IMR-90 (cell line): ENCODE results near the gene ZNF609. TPM values are rescaled to one million over a fixed set of nuclear protein-coding genes. Genes with fewer than 3 reads are reported as not detected.

Source experiments
- ATAC-seq: fragments of 200-7000 bp; cut with Tn5 transposase; 2 replicates; pipeline ENCODE4 v1.9.1; 2020; ENCODE audit warnings: low read depth, mild to moderate bottlenecking, moderate library complexity
- BruUV-seq: library from RNA; stranded (reverse); fragments of 400-500 nt; replicated peaks from 2 replicates; lab custom pipeline; 2021; lab: Mats Ljungman, UMichigan
- CTCF ChIA-PET: fragments of 300-600 bp; formaldehyde crosslinking; extraction: SDS; loops from one replicate; lab custom pipeline; 2021; ENCODE audit warnings: antibody characterized with exemption; lab: Yijun Ruan, JAX
- POLR2A ChIA-PET: fragments of 300-600 bp; sonication (Branson Sonifier 250); formaldehyde crosslinking; loops from one replicate; lab custom pipeline; 2022; ENCODE audit warnings: antibody characterized with exemption; ENCODE audit not compliant: unreplicated experiment; lab: Charles Lee
- DNase-seq: peaks from one replicate; pipeline ENCODE4 v3.0.0; 2013
- H2AFZ ChIP-seq: replicated peaks from 2 replicates; pipeline ENCODE3; 2013; ENCODE audit warnings: low read length, mild to moderate bottlenecking; ENCODE audit not compliant: poor library complexity
- H2AK5ac ChIP-seq: 2 replicates; pipeline ENCODE4 v1.6.1; 2013; ENCODE audit warnings: low read depth, low read length, inconsistent platforms
- H2AK9ac ChIP-seq: replicated peaks from 2 replicates; pipeline ENCODE3; 2013; ENCODE audit warnings: mild to moderate bottlenecking, low read depth, low read length, moderate library complexity; ENCODE audit not compliant: poor library complexity
- H2BK120ac ChIP-seq: 2 replicates; pipeline ENCODE4 v1.6.1; 2013; ENCODE audit warnings: low read depth, low read length, inconsistent platforms
- H2BK15ac ChIP-seq: 3 replicates; pipeline ENCODE4 v1.6.1; 2013; ENCODE audit warnings: low read depth, low read length, inconsistent platforms
- H2BK20ac ChIP-seq: 2 replicates; pipeline ENCODE4 v1.6.1; 2013; ENCODE audit warnings: low read depth, mild to moderate bottlenecking, inconsistent platforms, low read length, moderate library complexity
- H2BK5ac ChIP-seq: 2 replicates; pipeline ENCODE4 v1.6.1; 2013; ENCODE audit warnings: mild to moderate bottlenecking, low read depth, low read length, inconsistent platforms; ENCODE audit not compliant: poor library complexity, severe bottlenecking
- H3K14ac ChIP-seq: replicated peaks from 2 replicates; pipeline ENCODE4 v1.6.1; 2013; ENCODE audit warnings: low read depth, low read length, inconsistent platforms
- H3K18ac ChIP-seq: 2 replicates; pipeline ENCODE4 v1.6.1; 2013; ENCODE audit warnings: low read depth, low read length, control low read depth
- H3K23ac ChIP-seq: 2 replicates; pipeline ENCODE4 v1.6.1; 2013; ENCODE audit warnings: low read depth, low read length, inconsistent platforms
- H3K27ac ChIP-seq: 2 replicates; pipeline ENCODE4 v1.5.1; 2013; ENCODE audit warnings: mild to moderate bottlenecking, control low read depth, low read length; ENCODE audit not compliant: insufficient read depth
- H3K27me3 ChIP-seq: 2 replicates; pipeline ENCODE4 v1.6.1; 2013; ENCODE audit warnings: low read length; ENCODE audit not compliant: control insufficient read depth, insufficient read depth
- H3K36me3 ChIP-seq: 2 replicates; pipeline ENCODE4 v1.6.1; 2013; ENCODE audit warnings: low read length, mixed read lengths; ENCODE audit not compliant: control insufficient read depth, insufficient read depth
- H3K4ac ChIP-seq: 2 replicates; pipeline ENCODE4 v1.6.1; 2013; ENCODE audit warnings: low read depth, low read length, inconsistent platforms
- H3K4me1 ChIP-seq: 2 replicates; pipeline ENCODE4 v1.6.1; 2013; ENCODE audit warnings: low read length, mixed read lengths; ENCODE audit not compliant: control insufficient read depth, insufficient read depth
- H3K4me2 ChIP-seq: 2 replicates; pipeline ENCODE4 v1.6.1; 2013; ENCODE audit warnings: low read depth, mild to moderate bottlenecking, control low read depth, low read length, moderate library complexity
- H3K4me3 ChIP-seq: 2 replicates; pipeline ENCODE4 v1.5.1; 2013; ENCODE audit warnings: low read depth, mild to moderate bottlenecking, control low read depth, low read length, moderate library complexity; ENCODE audit not compliant: insufficient read depth
- H3K56ac ChIP-seq: 2 replicates; pipeline ENCODE4 v1.6.1; 2013; ENCODE audit warnings: low read length, inconsistent platforms; ENCODE audit not compliant: insufficient read depth; ENCODE audit errors: extremely low read depth
- H3K79me1 ChIP-seq, 2 experiments: 2 replicates each; pipeline ENCODE4 v1.6.1; 2013; ENCODE audit warnings: low read length in 2 of 2, inconsistent platforms in 1 of 2, low read depth in 1 of 2
- H3K9ac ChIP-seq: 2 replicates; pipeline ENCODE4 v1.6.1; 2013; ENCODE audit warnings: low read depth, low read length, control low read depth
- H3K9me1 ChIP-seq: 2 replicates; pipeline ENCODE4 v1.6.1; 2013; ENCODE audit warnings: low read length, inconsistent platforms; ENCODE audit not compliant: insufficient read depth
- H3K9me3 ChIP-seq: 2 replicates; pipeline ENCODE4 v1.6.1; 2013; ENCODE audit warnings: low read length; ENCODE audit not compliant: control insufficient read depth, insufficient read depth
- H4K20me1 ChIP-seq: 2 replicates; pipeline ENCODE4 v1.6.1; 2013; ENCODE audit warnings: low read length, inconsistent platforms; ENCODE audit not compliant: insufficient read depth
- H4K5ac ChIP-seq: 2 replicates; pipeline ENCODE4 v1.6.1; 2013; ENCODE audit warnings: mild to moderate bottlenecking, low read depth, low read length, control low read depth
- H4K8ac ChIP-seq, 2 experiments: 2 replicates each; pipeline ENCODE4 v1.6.1; 2013; ENCODE audit warnings: low read depth in 2 of 2, low read length in 2 of 2, control low read depth in 1 of 2, inconsistent platforms in 1 of 2
- H4K91ac ChIP-seq: 2 replicates; pipeline ENCODE4 v1.6.1; 2013; ENCODE audit warnings: low read depth, low read length, inconsistent platforms; ENCODE audit not compliant: insufficient read depth
- BHLHE40 ChIP-seq: fragments of 150-350 bp; IDR thresholded peaks from 2 replicates; pipeline ENCODE4 v1.6.1; 2016; ENCODE audit warnings: mild to moderate bottlenecking, low read depth, low read length
- CEBPB ChIP-seq: IDR thresholded peaks from 2 replicates; pipeline ENCODE4 v1.6.1; 2012; ENCODE audit warnings: low read depth, low read length, improper control_type of control experiment
- CHD1 ChIP-seq: IDR thresholded peaks from 2 replicates; pipeline ENCODE4 v1.6.1; 2012; ENCODE audit warnings: low read depth, low read length, improper control_type of control experiment
- FOS ChIP-seq: fragments of 150-350 bp; IDR thresholded peaks from 2 replicates; pipeline ENCODE4 v1.6.1; 2016; ENCODE audit warnings: low read depth, low read length
- MAFK ChIP-seq: IDR thresholded peaks from 2 replicates; pipeline ENCODE4 v1.6.1; 2012; ENCODE audit warnings: low read depth, low read length, improper control_type of control experiment
- MAZ ChIP-seq: IDR thresholded peaks from 2 replicates; pipeline ENCODE4 v1.6.1; 2012; ENCODE audit warnings: low read depth, mild to moderate bottlenecking, low read length, improper control_type of control experiment, moderate library complexity, borderline replicate concordance
- MXI1 ChIP-seq: IDR thresholded peaks from 2 replicates; pipeline ENCODE4 v1.6.1; 2012; ENCODE audit warnings: low read depth, mild to moderate bottlenecking, low read length, moderate library complexity, borderline replicate concordance
- NFE2L2 ChIP-seq: fragments of 150-350 bp; IDR thresholded peaks from 2 replicates; pipeline ENCODE4 v1.6.1; 2016; ENCODE audit warnings: low read depth, mild to moderate bottlenecking, low read length
- POLR2A ChIP-seq: IDR thresholded peaks from 2 replicates; pipeline ENCODE4 v1.6.1; 2012; ENCODE audit warnings: mild to moderate bottlenecking, low read depth, low read length
- RAD21 ChIP-seq: IDR thresholded peaks from 2 replicates; pipeline ENCODE4 v1.6.1; 2012; ENCODE audit warnings: low read length, improper control_type of control experiment
- RCOR1 ChIP-seq: IDR thresholded peaks from 2 replicates; pipeline ENCODE4 v1.6.1; 2012; ENCODE audit warnings: mild to moderate bottlenecking, low read length, improper control_type of control experiment; ENCODE audit not compliant: insufficient replicate concordance
- RFX5 ChIP-seq: IDR thresholded peaks from 2 replicates; pipeline ENCODE4 v1.8.0; 2012; ENCODE audit warnings: low read depth, mild to moderate bottlenecking, low read length, moderate library complexity
- SMC3 ChIP-seq: fragments of 150-350 bp; IDR thresholded peaks from 2 replicates; pipeline ENCODE4 v1.6.1; 2016; ENCODE audit warnings: low read depth, mild to moderate bottlenecking, antibody characterized with exemption, low read length, moderate library complexity
- WGBS, 2 experiments: methylation state at CpG; one replicate each; pipeline versions ENCODE4 v1.1.5 to v1.1.7; 2013; ENCODE audit warnings: missing lambda C conversion rate in 2 of 2; ENCODE audit not compliant: insufficient read length in 1 of 2; ENCODE audit errors: extremely low coverage in 2 of 2; 5-methylcytosine and 5-hydroxymethylcytosine counted together
- dilution Hi-C: fragments of 300-500 bp; cut with HindIII; formaldehyde crosslinking; loops from one replicate; pipeline ENCODE4 v1.14.3; 2018; ENCODE audit warnings: low sequenced_read_pairs; ENCODE audit not compliant: unreplicated experiment
- in situ Hi-C: fragments of 300-500 bp; cut with MboI; formaldehyde crosslinking; loops from 3 replicates; pipeline ENCODE4 v1.14.3; 2019; ENCODE audit warnings: low sequenced_read_pairs, inconsistent platforms, mixed read lengths
- intact Hi-C: fragments of 100-400 bp; cut with micrococcal nuclease; formaldehyde crosslinking; loops from 2 replicates; pipeline ENCODE4 v1.10.0; 2022
- polyA plus RNA-seq, 3 experiments: library from polyadenylated mRNA; depleted of rRNA; stranded (reverse); fragments of >200 nt; gene quantifications; 2 replicates each; pipeline ENCODE4 v1.2.3, GENCODE V29; 2012; ENCODE audit warnings: low replicate concordance in 1 of 3
- total RNA-seq: library from RNA; depleted of rRNA; stranded (reverse); fragments of >200 nt; gene quantifications from 2 replicates; pipeline ENCODE4 v1.2.3, GENCODE V29; 2012
- TF ChIP-seq, protein P1 (sequence below): fragments of 150-350 bp; IDR thresholded peaks from 2 replicates; pipeline ENCODE4 v1.6.1; 2016; ENCODE audit warnings: low read depth, mild to moderate bottlenecking, low read length, moderate library complexity, borderline replicate concordance
- TF ChIP-seq, protein P2 (sequence below): fragments of 150-350 bp; IDR thresholded peaks from 2 replicates; pipeline ENCODE4 v1.6.1; 2017; ENCODE audit warnings: mild to moderate bottlenecking, antibody characterized with exemption, low read length, low read depth
- TF ChIP-seq, protein P3 (sequence below): conservative IDR thresholded peaks from 2 replicates; pipeline ENCODE4 v1.5.1; 2012; ENCODE audit warnings: mild to moderate bottlenecking, low read depth, low read length, improper control_type of control experiment

ZNF609 gene
- total and polyA plus RNA-seq, 2 of the 4 experiments (the other 2 are of a cell fraction): 10.4 to 12.5 TPM

DNA sequence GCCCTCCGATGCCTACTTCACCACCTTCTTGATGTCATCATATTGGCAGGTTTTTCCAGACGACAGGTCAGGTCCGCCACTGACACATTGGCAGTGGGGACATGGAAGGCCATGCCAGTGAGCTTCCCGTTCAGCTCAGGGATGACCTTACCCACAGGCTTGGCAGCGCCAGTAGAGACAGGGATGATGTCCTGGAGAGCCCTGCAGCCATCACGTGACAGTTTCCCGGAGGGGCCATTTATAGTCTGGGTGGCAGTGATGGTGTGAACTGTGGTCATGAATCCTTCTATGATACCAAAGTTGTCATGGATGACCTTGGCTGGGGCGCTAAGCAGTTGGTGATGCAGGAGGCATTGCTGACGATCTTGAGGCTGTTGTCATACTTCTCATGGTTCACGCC, 68.5 kb downstream of the ZNF609 start:
- H3K23ac ChIP-seq: no peak overlapping the region
- WGBS, 2 experiments: 100% methylated on average over 6 of the region's 10 CpGs; no CpG with 5 or more reads in 1 of the 2 experiments
- CTCF ChIA-PET: no interaction called here

More for the DNA sequence above, 68.5 kb downstream of the ZNF609 start:
- H2BK20ac ChIP-seq: no peak overlapping the region
- no peak overlapping the region for H3K4ac ChIP-seq
- no peaks in the 10 kb centered on the region for H3K9me3 ChIP-seq
- DNase-seq (no peak), ATAC-seq (no peak)
- dilution Hi-C loops (no loop called here), intact Hi-C loops (no loop called here), in situ Hi-C loops (no loop called here)
- H3K18ac ChIP-seq: no peak overlapping the region
- H3K4me2 ChIP-seq: no peak overlapping the region
- H3K56ac ChIP-seq: no peak overlapping the region
- H3K14ac ChIP-seq: no peak overlapping the region
- H3K27me3 ChIP-seq: no peaks in the 10 kb centered on the region
- peaks cover 9% of the 10 kb centered on the region for H3K4me1 ChIP-seq
- no peak overlapping the region for H2BK5ac ChIP-seq
- H4K20me1 ChIP-seq: peaks cover 64% of the 10 kb centered on the region
- no peak overlapping the region for H3K27ac ChIP-seq
- H3K9me1 ChIP-seq: peaks cover 17% of the 10 kb centered on the region
- no peak overlapping the region for H4K5ac ChIP-seq
- no peak overlapping the region for H2AK9ac ChIP-seq
- no peak overlapping the region for H3K4me3 ChIP-seq
- H2AK5ac ChIP-seq: no peak overlapping the region
- H4K91ac ChIP-seq: no peak overlapping the region
- peaks cover 8% of the 10 kb centered on the region for H3K36me3 ChIP-seq
- peaks cover 37 to 77% of the 10 kb centered on the region in 2 experiments for H3K79me1 ChIP-seq
- BruUV-seq: no TSS peak
- H4K8ac ChIP-seq: no peak overlapping the region
- no peak overlapping the region for H3K9ac ChIP-seq
- no peak overlapping the region for H2AFZ ChIP-seq
- no peak for TF ChIP-seq BHLHE40
- TF ChIP-seq, protein P1, sequence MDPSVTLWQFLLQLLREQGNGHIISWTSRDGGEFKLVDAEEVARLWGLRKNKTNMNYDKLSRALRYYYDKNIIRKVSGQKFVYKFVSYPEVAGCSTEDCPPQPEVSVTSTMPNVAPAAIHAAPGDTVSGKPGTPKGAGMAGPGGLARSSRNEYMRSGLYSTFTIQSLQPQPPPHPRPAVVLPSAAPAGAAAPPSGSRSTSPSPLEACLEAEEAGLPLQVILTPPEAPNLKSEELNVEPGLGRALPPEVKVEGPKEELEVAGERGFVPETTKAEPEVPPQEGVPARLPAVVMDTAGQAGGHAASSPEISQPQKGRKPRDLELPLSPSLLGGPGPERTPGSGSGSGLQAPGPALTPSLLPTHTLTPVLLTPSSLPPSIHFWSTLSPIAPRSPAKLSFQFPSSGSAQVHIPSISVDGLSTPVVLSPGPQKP: no peak
- no peak for TF ChIP-seq RFX5
- TF ChIP-seq CEBPB: no peak
- no peak for TF ChIP-seq MXI1
- TF ChIP-seq SMC3: no peak
- TF ChIP-seq CHD1: no peak
- TF ChIP-seq MAFK: no peak
- TF ChIP-seq POLR2A: no peak
- no peak for TF ChIP-seq RAD21
- TF ChIP-seq, protein P2, sequence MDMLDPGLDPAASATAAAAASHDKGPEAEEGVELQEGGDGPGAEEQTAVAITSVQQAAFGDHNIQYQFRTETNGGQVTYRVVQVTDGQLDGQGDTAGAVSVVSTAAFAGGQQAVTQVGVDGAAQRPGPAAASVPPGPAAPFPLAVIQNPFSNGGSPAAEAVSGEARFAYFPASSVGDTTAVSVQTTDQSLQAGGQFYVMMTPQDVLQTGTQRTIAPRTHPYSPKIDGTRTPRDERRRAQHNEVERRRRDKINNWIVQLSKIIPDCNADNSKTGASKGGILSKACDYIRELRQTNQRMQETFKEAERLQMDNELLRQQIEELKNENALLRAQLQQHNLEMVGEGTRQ: no peak
- TF ChIP-seq, protein P3, sequence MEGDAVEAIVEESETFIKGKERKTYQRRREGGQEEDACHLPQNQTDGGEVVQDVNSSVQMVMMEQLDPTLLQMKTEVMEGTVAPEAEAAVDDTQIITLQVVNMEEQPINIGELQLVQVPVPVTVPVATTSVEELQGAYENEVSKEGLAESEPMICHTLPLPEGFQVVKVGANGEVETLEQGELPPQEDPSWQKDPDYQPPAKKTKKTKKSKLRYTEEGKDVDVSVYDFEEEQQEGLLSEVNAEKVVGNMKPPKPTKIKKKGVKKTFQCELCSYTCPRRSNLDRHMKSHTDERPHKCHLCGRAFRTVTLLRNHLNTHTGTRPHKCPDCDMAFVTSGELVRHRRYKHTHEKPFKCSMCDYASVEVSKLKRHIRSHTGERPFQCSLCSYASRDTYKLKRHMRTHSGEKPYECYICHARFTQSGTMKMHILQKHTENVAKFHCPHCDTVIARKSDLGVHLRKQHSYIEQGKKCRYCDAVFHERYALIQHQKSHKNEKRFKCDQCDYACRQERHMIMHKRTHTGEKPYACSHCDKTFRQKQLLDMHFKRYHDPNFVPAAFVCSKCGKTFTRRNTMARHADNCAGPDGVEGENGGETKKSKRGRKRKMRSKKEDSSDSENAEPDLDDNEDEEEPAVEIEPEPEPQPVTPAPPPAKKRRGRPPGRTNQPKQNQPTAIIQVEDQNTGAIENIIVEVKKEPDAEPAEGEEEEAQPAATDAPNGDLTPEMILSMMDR: no peak
- no peak for TF ChIP-seq RCOR1
- no peak for TF ChIP-seq FOS
- TF ChIP-seq MAZ: no peak
- no peak for TF ChIP-seq NFE2L2
- POLR2A ChIA-PET: no interaction called here
- no peak overlapping the region for H2BK120ac ChIP-seq
- no peak overlapping the region for H2BK15ac ChIP-seq
